Stimulated activated CD4-positive, alpha-beta T cell treated with anti-CD3 and anti-CD28 coated beads, TNF-alpha, amount 100 ng/mL, for 24 hours (primary cell): ENCODE results near the gene SLC25A43.

Experiments used
- DNase-seq, 3 experiments: peaks; one replicate each; pipeline ENCODE4 v3.0.0-alpha.2; 2020; ENCODE audit warnings: low read depth in 3 of 3

The SLC25A43 gene

DNA sequence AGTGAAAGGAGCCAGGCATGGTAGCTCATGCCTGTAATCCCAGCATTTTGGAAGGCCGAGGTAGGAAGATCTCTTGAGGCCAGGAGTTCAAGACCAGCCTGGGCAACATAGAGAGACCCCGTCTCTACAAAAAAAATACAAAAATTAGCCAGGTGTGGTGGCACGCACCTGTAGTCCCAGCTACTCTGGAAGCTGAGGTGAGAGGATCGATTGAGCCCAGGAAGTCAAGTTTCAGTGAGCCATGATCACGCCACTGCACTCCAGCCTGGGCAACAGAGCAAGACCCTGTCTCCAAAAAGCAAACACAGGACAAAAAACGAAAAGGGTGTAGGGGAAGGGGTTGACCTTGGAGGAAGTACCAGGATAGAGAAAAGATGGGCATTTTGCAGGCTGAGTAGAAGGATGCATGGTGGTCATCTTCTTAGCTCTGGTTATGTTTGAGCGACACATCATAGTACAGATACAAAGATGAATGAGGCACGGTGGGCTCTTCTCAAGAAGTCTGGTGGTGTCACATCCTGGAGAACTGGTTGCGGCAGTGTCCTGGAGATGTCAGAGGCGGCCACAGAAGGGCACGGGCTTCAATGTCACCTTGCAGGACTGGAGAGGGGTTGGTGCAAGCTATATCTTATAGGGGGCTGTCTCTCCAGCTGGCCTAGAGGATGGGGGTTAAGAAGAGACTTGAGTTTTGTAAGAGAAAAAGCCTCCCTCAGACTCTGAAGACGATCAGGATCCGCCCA is 101.1 kb downstream of the SLC25A43 start:
- no peak for DNase-seq

DNA sequence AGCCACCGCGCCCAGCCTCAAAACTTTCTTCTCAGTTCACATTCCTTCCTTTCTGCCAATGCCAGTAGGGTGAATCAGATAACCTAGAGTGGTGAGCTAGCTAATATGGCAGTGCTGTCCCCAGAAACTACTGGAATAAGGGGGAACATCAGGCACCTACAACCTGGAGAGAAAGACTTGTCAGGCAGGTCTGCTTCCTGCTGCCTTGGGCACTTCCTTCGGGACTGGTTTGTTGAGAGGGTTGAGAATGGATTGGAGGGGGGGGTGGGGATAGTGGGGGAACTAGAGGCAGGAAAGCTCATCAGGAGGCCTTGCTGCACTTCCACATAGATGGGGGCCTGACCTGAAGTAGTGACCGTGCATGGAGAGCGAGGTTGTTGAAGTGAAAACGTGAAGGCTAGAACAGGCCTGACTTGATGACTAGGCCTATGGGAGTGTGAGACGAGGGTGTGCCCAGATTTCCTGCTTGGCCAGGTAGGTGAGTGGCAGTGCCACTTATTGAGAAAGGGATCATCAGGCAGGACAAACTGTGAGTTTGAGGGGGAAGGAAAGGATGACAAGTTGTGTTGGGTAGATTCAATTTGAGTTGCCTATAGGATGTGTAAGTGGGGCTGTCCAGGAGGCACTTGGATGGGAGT is 102.5 kb downstream of the SLC25A43 start:
- DNase-seq: no peak

GRCh38 chrX:119502727-119503483 is 103.8 kb downstream of the SLC25A43 start:
- DNase-seq: no peak

DNA sequence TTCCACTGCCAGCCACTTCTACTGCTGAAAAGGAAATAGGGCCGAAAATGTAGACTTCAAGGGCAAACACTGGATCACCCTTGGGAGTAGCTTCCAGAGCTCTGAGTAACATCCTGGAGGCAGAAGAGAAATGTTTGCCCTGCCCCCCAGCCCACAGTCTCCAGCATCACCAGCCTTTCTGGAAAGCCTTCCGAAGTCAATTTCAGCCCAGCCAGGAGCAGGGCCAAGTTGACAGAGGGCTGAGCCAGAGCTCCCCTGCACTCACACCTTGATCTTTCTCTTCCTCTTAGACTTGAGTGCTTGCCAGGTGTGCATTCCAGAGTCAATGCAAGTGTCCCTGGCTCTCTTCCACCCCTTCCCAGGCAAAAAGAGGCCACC is 104.3 kb downstream of the SLC25A43 start:
- DNase-seq: no peak
